ENCODE results near the gene DECR2. TPM values are rescaled to one million over a fixed set of nuclear protein-coding genes. Genes with fewer than 3 reads are reported as not detected.

Gene DECR2
- total and polyA plus RNA-seq, 9 of the 15 experiments (the other 6 are each of a cell fraction or from before 2014, with no cell fraction given), result 1.0 to 31.9 (median 10.3) TPM

GRCh38 chr16:397736-398332, 3.9 kb upstream of the DECR2 start (continued):
- TF ChIP-seq DEAF1 (CRISPR knock-in tag; IDR thresholded peaks at IDR 0.05) (no peak), ILK (tag; IDR thresholded peaks at IDR 0.05; ENCODE audit: borderline replicate concordance, low read depth) (no peak), BRD9 (IDR thresholded peaks at IDR 0.05; ENCODE audit: low read depth, partially characterized antibody) (no peak), SRSF9 (IDR thresholded peaks at IDR 0.05; ENCODE audit: borderline replicate concordance, low read depth, low read length) (no peak), ASH1L (IDR thresholded peaks at IDR 0.05; ENCODE audit: borderline replicate concordance, low read depth, partially characterized antibody) (no peak), ARID1B (IDR thresholded peaks at IDR 0.05) (0 out of 2 replicates have a peak, but pooled peaks have one; percentile 19), FUS (optimal IDR thresholded peaks at IDR 0.05; ENCODE audit: low read depth, low read length) (no peak), GTF2A2 (tag; IDR thresholded peaks at IDR 0.05) (no peak), ZNF311 (CRISPR knock-in tag; IDR thresholded peaks at IDR 0.05) (no peak), NELFE (IDR thresholded peaks at IDR 0.05; ENCODE audit: insufficient read depth, insufficient read length) (no peak), ZBTB49 (CRISPR knock-in tag; IDR thresholded peaks at IDR 0.05; ENCODE audit: borderline replicate concordance) (no peak), ZNF41 (CRISPR knock-in tag; conservative IDR thresholded peaks at IDR 0.05) (no peak), STAG1 (CRISPR knock-in tag; IDR thresholded peaks at IDR 0.05; ENCODE audit: borderline replicate concordance) (no peak), TGIF2 (CRISPR knock-in tag; IDR thresholded peaks at IDR 0.05) (no peak), CTBP1 (IDR thresholded peaks at IDR 0.05; ENCODE audit: borderline replicate concordance) (0 out of 2 replicates have a peak, but pooled peaks have one; percentile 9), SMAD2 (IDR thresholded peaks at IDR 0.05; ENCODE audit: low read depth, low read length) (no peak), GATAD2B (IDR thresholded peaks at IDR 0.05; ENCODE audit: borderline replicate concordance) (no peak; the same call in 1 of the 2 replicates), ZNF282 (CRISPR knock-in tag; IDR thresholded peaks at IDR 0.05) (no peak), ZNF184 (CRISPR knock-in tag; IDR thresholded peaks at IDR 0.05) (no peak), NCOA6 (IDR thresholded peaks at IDR 0.05) (no peak), XRCC4 (IDR thresholded peaks at IDR 0.05; ENCODE audit: extremely low read depth, insufficient read depth, insufficient read length) (no peak)
- TF ChIP-seq, protein P1, sequence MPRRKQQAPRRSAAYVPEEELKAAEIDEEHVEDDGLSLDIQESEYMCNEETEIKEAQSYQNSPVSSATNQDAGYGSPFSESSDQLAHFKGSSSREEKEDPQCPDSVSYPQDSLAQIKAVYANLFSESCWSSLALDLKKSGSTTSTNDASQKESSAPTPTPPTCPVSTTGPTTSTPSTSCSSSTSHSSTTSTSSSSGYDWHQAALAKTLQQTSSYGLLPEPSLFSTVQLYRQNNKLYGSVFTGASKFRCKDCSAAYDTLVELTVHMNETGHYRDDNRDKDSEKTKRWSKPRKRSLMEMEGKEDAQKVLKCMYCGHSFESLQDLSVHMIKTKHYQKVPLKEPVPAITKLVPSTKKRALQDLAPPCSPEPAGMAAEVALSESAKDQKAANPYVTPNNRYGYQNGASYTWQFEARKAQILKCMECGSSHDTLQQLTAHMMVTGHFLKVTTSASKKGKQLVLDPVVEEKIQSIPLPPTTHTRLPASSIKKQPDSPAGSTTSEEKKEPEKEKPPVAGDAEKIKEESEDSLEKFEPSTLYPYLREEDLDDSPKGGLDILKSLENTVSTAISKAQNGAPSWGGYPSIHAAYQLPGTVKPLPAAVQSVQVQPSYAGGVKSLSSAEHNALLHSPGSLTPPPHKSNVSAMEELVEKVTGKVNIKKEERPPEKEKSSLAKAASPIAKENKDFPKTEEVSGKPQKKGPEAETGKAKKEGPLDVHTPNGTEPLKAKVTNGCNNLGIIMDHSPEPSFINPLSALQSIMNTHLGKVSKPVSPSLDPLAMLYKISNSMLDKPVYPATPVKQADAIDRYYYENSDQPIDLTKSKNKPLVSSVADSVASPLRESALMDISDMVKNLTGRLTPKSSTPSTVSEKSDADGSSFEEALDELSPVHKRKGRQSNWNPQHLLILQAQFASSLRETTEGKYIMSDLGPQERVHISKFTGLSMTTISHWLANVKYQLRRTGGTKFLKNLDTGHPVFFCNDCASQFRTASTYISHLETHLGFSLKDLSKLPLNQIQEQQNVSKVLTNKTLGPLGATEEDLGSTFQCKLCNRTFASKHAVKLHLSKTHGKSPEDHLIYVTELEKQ (CRISPR knock-in tag; IDR thresholded peaks at IDR 0.05), result no peak

Measured in K562 (cell line).